Right renal pelvis (tissue), 4 donors: ENCODE results near the gene RPSA. TPM values are rescaled to one million over a fixed set of nuclear protein-coding genes. Genes with fewer than 3 reads are reported as not detected.
"Not testable (repeated sequence)": the region's sequence is repeated elsewhere in the genome, so short reads cannot be mapped to it uniquely, and the experiment has no call there.

Experiments
- DNase-seq, 4 donors: peaks; one replicate each; pipeline ENCODE4 v3.0.0-alpha.2; 2013; ENCODE audit warnings: low read depth in 4 of 4, low spot score in 3 of 4, missing footprints in 1 of 4
- polyA plus RNA-seq, 4 donors: library from polyadenylated mRNA; unstranded; fragments of 120-200 nt; gene quantifications; one replicate each; pipeline ENCODE4 v1.2.1, GENCODE V29; 2013; ENCODE audit not compliant: insufficient read length in 4 of 4

Gene RPSA
- polyA plus RNA-seq, 4 donors, result 1,469 to 1,689 (median 1,548) TPM

DNA sequence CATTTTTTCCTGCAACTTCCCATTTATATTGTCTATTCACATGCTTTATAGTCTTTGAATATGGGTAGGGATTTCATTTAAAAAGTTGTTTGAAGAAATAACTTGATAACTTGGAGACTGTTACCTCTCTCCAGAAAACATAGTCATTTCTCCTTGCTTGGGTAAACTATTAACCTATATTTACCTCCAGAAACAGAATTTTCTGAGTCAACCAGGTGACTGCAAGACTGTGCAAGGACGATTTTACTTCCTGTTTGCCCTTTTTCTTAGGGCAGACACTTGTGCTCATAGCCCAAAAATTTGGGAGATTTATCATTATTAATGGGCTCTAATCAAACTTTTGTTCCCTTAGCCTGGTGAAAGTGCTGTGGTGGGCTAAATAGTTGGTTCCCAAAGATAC lies 46.6 kb downstream of the RPSA start:
- no peak for DNase-seq

DNA sequence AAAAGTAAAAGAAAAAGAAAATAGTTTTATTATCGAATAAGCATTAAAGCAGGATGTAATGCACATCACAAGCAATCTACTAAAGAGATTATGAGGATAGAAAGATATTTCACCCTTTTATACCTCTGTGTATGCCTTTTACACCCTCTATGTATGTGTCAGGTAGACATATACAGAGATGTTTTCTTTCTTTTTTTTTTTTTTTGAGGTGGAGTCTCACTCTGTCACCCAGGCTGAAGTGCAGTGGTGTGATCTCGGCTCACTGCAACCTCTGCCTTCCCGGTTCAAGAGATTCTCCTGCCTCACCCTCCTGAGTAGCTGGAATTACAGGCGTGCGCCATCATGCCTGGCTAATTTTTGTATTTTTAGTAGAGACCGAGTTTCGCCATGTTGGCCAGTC lies 47.4 kb downstream of the RPSA start:
- DNase-seq, result not testable (repeated sequence)

DNA sequence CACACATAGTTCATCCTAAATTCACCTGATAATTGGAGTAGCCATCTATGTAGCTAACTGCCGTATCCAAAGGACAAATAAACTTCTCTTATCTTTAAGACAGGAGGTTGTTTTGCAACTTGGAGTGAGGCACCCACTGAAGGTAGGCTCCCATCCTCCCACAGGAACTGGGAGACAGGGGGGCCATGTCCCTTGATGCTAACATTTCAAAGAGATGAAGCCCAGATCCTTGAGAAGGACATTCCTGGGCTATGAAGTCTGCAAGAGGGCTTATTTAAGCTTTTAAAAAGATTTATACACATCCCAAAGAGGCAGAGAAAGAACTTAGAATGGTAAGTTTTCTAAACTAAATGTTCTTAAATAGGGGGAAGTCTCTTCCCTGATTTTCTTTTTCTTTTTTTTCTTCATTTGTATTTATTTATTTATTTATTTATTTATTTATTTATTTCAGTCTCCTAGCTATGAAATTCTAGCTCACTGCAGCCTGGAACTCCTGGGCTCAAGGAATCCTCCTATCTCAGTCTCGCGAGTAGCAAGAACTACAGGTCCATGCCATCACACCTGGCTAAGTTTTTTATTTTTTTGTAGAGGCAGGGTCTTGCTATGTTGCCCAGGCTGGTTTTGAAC lies 48.2 kb downstream of the RPSA start:
- no peak for DNase-seq

DNA sequence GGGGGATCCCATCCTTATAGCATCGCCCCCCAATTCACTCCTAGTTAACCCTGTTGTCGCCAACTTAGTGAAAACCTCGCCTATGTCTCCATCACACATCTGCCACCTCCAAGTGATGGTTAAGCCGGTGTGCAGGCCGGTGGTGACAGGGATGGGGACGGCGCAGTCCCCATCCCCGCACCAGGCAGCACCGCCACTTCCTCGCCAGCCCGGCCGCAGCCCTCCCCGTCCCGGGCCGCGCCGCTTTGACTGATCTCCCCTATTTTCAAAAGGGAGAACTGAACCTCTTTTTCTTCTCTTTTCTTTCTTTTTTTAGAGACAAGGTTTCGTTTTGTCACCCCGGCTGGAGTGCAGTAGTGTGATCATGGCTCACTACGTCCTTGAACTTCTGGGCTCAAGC lies 49.6 kb downstream of the RPSA start:
- DNase-seq, result no peak

DNA sequence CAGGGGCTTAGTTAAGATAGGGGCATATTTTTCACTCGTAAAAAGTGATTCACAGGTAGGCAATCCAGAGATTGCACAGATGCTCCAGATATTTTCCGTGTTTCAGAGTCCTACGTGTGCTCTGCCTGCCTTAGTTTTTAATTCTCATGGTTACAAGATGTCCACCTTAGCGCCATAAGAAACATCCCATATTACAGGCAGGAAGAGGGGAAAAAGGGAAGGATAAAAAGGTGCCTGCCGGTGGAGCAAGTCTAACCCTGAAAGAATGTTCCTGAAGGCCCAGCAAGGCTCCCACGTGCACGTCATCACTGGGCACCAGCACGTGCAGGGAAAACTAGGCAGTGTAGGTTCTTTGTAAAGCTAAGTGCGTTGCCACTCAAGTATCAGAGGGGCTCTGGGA lies 50.8 kb downstream of the RPSA start:
- DNase-seq, result no peak

DNA sequence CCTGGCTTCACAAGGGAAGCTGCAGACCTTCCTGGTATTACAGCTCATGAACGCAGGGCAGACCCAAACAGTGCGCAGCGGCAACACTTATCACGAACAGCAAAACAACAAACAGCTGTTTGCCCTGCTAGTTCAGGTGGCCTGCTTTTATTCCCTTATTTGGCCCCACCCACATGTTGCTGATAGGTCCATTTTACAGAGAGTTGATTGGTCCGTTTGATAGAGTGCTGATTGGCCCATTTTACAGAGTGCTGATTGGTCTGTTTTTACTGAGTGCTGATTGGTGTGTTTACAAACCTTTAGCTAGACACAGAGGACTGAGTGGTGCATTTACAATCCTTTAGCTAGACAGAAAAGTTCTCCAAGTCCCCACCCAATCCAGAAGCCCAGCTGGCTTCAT lies 52.1 kb downstream of the RPSA start:
- DNase-seq, result not testable (repeated sequence)

DNA sequence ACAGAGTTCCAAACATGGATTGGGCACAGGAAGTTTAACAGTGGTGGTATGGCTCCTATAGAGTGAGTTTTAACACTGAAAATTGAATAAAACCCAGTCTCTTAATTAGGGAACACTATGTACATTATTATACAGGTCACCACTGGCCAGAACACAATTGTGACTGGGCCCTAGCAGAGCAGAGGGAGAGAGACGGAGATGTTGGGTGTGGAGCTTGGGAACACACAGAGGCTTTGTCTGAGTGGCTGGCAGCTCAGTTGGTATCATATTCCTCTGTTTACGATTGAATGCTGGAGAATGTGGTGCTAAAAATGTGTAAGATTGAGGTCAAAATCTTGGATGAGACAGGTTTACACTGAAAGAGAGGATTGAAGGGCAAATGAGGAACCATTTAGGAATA lies 54.2 kb downstream of the RPSA start:
- DNase-seq, result no peak

Other genes starting within 250 kb of the RPSA start
- under 1 TPM; 0.10 to 0.15 (median 0.11) TPM for gene XIRP1, start 214.1 kb upstream of the RPSA start, polyA plus RNA-seq
- 1 to 10 TPM; 1.4 to 6.0 (median 5.1) TPM for gene CX3CR1, start 126.7 kb upstream of the RPSA start, polyA plus RNA-seq
- not detected for gene CCR8, start 77.0 kb upstream of the RPSA start, polyA plus RNA-seq
- gene SLC25A38, start 23.4 kb upstream of the RPSA start, polyA plus RNA-seq, result 10 to 100 TPM; 36.1 to 37.5 (median 37.0) TPM
- gene MOBP, start 61.0 kb downstream of the RPSA start, polyA plus RNA-seq, result under 1 TPM; 0.04 to 0.14 (median 0.11) TPM